Inferior parietal cortex (tissue), 1 donor: ENCODE data around the gene MED13L.

Experiments used
- DNase-seq: peaks from one replicate; pipeline ENCODE4 v3.0.0-alpha.2; 2016; ENCODE audit errors: extremely low spot score

The MED13L gene

DNA sequence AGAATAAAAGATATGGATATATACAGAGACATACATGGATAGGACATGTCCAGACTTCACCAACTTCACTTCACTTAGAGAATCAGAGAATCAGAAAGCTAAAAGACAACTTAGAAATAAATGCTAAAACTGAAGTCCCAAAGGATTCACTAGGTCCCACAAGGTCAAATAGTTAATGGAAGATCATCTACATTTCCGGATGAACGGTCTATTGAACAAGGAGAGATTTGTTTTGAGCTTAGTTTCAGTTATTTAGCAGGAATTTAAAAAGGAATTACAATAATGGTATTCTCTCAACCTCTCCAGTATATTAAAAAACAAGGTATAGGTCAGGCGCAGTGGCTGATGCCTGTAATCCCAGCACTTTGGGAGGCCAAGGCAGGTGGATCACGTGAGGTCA, 187.0 kb downstream of the MED13L start:
- no peak for DNase-seq

GRCh38 chr12:116089080-116089479, 188.4 kb downstream of the MED13L start:
- no peak for DNase-seq

DNA sequence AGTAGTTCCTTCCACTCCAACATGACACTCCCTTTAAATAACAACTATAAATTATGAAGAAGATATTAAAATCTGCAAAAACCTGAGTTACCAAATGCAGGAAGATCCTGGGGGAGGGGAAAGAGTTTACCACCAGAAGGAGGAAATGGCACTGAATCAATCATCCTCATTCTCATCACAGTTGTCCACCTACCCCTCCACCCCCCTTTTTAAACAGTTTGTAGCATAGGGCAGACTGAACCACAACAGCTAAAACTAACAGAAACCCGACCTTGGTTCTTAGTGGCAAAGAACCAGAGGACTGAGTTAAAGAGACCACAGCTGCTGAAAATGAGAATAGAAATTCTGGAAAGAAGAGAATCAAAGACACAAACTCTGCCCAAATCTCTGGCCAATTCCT, 189.5 kb downstream of the MED13L start:
- no peak for DNase-seq

DNA sequence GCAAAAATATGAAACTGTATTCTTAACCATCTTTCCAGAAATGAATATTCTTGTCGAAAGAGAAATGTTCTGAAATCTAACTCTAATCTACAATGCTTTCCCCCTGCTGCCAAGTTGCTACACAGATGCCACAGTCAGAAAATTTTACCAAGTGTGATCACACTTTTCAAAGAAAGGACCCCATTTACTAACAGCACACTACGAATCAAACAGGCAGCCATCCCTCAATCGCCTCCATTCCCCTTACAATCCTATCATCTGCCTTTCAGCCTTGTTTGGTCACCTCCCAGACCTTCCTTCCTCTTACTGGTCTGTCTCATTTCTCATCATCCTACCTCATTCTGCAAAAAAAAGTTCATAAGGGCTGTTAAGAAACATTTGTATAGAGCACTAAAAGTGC, 190.1 kb downstream of the MED13L start:
- DNase-seq: no peak

- DNase-seq: no peak
These were observed 197.1 kb downstream of the MED13L start for GRCh38 chr12:116080415-116080814.

DNA sequence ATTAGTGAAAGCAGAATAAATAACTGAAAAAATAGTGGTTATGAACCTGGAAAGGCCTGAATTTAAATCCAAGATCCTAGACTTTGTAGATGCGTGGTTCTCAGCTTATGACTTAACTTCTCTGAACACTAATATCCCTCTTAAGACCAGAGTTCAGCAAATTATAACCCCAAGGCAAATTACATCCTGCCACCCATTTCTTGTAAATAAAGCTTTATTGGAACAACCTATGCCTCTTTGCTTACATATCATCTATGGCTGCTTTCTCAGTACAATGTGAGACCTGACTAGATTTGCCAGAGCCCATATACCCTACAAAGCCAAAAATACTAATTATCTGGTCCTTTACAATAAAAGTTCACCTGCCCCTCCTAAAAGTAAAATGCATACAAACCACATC, 199.1 kb downstream of the MED13L start:
- DNase-seq: no peak

- no peak for DNase-seq
These were observed 200.1 kb downstream of the MED13L start for GRCh38 chr12:116077431-116077830.

- DNase-seq: no peak
These were observed 201.1 kb downstream of the MED13L start for GRCh38 chr12:116076399-116076798.

- DNase-seq: no peak
These were observed 202.8 kb downstream of the MED13L start for GRCh38 chr12:116074686-116075085.

DNA sequence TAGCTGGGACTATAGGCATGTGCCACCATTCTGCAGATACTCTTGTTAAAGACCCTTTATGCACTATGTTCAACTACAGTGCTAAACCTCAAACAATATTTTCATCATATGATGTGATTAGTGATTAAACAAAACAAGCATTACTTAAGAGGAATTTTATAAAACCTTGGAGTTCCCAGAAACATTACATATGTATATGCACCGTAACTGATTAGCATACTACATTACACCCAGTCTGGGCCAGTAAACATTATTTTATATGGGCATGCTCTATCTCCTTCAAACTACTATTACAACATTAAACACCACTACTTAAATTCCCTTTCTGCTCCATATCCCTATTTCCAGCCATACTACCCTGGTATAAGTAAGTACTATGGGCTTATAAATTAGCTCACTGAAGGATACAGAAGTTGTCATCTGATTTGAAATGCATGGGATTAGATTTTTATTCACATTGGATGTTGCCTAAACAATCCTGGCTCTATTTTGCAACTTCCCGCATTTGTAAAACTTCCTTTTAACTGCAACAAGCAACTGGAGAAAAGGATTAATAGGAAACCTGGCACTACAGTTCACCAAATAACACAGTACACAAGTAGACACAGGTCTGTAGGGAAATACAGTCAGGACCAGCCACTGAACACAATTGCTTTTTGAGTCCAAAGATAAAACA, 205.8 kb downstream of the MED13L start:
- DNase-seq: no peak

GRCh38 chr12:116070444-116070843, 207.0 kb downstream of the MED13L start:
- DNase-seq: no peak

- no peak for DNase-seq
These were observed 207.6 kb downstream of the MED13L start for GRCh38 chr12:116069943-116070342.

DNA sequence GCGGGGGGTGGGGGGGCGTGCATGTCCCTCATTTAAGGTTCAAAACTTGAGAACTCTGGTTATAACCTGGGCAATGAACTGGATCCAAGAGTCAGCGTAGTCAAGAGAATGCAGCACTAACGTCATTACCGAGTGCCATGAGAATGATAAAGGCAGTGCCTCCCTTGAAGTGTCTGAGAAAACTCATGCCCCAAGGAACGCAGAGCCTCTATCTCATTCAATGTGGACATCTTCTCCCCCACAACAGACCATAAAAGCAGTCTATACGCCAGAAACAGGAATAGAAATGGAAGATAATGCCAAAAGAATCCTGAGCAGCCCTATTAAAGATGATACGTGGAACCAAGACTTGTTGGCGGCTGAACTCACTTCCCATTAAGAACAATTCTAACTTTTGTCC, 208.6 kb downstream of the MED13L start:
- DNase-seq: no peak

DNA sequence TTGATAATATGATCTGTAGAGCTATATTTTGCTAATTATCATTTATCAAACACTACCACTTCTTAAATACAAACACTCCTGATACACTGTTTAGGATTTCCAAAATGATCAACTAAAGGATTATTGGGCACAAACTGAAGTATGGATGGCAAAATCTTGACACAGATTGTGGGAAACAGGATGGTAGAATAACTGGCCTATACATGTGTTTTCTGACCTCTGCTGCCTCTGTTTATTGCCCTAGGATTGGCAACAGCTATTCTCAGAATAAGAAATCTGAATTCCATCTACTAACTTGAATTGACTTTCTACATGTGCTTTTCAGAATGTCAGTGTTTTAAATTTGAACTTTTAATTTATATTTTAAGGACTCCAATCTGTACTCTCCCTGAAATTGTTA, 209.1 kb downstream of the MED13L start:
- DNase-seq: no peak

DNA sequence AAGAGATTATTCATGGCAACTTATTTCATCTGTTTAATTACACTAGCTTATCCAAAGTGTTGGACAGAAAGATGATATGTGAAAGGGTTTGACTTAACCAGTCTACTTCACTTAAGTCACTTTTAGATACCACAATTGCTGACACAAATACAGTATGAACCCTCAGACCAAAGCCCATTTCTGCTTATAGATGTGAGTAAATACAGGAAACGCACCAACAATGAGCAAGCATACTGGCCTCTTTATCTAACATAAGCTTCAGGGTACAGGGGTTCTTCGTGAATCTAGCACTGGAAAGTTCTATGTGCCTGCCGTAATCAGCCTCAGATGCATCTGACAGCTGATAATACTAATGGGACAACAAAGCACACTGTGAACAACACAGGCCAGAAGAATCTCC, 209.6 kb downstream of the MED13L start:
- DNase-seq: no peak

DNA sequence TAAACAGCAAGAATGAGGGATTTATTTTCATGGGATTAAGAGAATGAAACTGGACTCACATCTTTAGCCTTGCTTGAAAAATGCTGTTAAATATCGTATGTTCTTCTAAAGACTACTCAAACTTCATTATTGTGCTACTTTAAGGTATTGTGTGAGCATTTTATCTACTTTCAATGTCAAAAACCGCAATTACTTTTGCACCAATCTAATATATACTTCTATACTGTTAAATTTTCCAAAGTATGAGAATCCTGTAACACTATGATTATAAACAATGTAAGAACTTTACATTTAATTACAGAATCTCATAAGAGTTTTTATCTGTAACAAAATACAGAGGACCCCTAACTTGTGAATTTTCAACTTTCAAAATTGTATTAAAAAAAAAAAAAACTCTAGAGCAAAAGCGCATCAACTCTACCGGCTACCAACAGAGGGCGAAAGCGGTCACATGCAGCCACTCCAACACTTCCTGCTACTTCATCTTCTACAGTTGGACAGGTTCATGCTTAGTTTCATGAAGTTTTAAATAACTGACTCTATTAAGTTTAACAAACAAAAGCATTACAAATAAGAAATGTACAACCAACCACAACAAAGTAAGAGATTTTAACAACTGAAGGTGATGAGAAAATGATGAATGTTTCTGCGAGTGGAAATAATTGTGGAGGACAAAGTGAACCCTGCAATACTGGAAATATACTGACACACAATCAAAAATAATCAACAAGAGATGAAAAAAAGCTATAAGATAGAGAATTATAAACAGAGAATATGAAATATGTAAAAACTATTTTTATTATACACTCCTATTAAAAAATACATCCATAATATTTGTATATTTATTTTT, 210.9 kb downstream of the MED13L start:
- no peak for DNase-seq

- no peak for DNase-seq
These were observed 211.9 kb downstream of the MED13L start for GRCh38 chr12:116065606-116066005.

GRCh38 chr12:116064493-116064892, 213.0 kb downstream of the MED13L start:
- no peak for DNase-seq

- DNase-seq: no peak
These were observed 214.8 kb downstream of the MED13L start for GRCh38 chr12:116062698-116063097.

GRCh38 chr12:116060764-116061163, 216.7 kb downstream of the MED13L start:
- DNase-seq: no peak

GRCh38 chr12:116059904-116060303, 217.6 kb downstream of the MED13L start:
- DNase-seq: no peak

GRCh38 chr12:116058574-116058973, 218.9 kb downstream of the MED13L start:
- no peak for DNase-seq

DNA sequence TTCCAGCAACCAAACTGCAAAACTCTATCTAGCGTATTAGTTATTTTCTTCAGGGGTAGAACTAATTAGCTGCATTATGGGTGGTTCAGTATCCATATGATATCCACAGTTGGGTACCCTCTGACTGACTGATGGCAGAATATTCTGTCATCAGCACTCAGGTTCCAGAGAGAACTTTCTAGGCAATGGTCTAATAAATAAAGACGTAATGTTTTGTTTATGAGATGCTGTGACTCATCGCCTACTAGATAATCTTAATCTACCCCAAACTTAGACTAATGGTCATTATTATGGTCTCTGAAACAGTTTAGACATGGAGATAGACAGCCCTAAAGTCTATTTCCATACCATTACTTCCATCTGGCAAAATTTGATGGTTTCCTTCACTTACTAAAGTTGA, 220.1 kb downstream of the MED13L start:
- DNase-seq: no peak
